Subcutaneous adipose tissue (tissue), 4 donors: Measurements from ENCODE around the gene BMP8B. TPM values are rescaled to one million over a fixed set of nuclear protein-coding genes. Genes with fewer than 3 reads are reported as not detected.

Experiments
- CTCF ChIP-seq: fragments of 450-650 bp; IDR thresholded peaks from one replicate; pipeline ENCODE4 v1.5.1; 2016; ENCODE audit warnings: low read depth, mild to moderate bottlenecking, control low read depth, antibody characterized with exemption, moderate library complexity
- total RNA-seq, 4 donors: library from RNA; depleted of rRNA; stranded (reverse); fragments of >200 nt; gene quantifications; one replicate each; pipeline ENCODE4 v1.1.0, GENCODE V29; 2016

The BMP8B gene
- total RNA-seq, 4 donors from 2014 or later: 0.34 to 0.44 TPM; not detected in 2

- no peak for TF ChIP-seq CTCF
Measured at GRCh38 chr1:39802496-39803260, 14.0 kb upstream of the BMP8B start.

GRCh38 chr1:39800471-39800835 lies 11.8 kb upstream of the BMP8B start:
- TF ChIP-seq CTCF: no peak

GRCh38 chr1:39799770-39800470 lies 11.3 kb upstream of the BMP8B start:
- no peak for TF ChIP-seq CTCF

GRCh38 chr1:39795651-39796050 lies 7.0 kb upstream of the BMP8B start:
- no peak for TF ChIP-seq CTCF

GRCh38 chr1:39791838-39792237 lies 3.2 kb upstream of the BMP8B start:
- no peak for TF ChIP-seq CTCF

GRCh38 chr1:39789571-39790110 lies 976 bp upstream of the BMP8B start:
- TF ChIP-seq CTCF: no peak

GRCh38 chr1:39788426-39788757 lies 273 bp downstream of the BMP8B start:
- TF ChIP-seq CTCF: no peak
